Measurements from ENCODE around the gene PXMP2.

DNA sequence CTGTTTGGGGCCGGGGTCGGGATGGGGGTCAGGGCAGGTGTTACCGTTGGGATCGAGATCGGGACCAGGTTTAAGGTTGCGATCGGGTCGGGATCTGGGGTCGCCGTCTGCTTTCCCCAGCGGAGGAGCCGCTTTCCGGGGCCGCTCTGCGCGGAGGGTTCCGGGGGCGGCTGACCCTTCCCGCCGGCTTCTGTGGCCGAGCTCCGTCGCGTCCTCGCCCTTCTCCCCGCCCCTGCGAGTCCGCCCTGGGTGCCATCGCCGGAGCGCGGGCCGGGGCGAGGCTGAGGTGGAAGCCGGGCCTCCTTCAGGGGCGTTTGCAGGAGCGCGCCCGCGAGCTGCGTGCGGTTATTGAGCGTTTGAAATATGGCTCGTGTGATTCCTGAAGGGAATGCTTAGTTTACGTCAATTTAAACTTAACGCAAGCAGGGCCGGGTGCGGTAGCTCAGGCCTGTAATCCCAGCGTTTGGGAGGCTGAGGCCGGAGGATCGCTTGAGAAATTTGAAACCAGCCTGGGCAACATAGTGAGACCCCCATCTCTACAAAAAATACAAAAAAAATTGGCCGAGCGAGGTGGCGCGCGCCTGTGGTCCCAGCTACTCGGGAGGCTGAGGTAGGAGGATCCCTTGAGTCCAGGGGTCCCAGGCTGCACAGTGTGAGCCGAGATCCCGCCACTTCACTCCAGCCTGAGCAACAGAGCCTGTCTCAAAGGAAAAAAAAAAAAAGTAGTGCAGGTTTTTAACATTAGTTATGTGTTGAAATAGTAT is 23.9 kb downstream of the PXMP2 start:
- TF ChIP-seq POLR2A (IDR thresholded peaks at IDR 0.05; ENCODE audit: low read depth): no peak
- TF ChIP-seq, protein P1, sequence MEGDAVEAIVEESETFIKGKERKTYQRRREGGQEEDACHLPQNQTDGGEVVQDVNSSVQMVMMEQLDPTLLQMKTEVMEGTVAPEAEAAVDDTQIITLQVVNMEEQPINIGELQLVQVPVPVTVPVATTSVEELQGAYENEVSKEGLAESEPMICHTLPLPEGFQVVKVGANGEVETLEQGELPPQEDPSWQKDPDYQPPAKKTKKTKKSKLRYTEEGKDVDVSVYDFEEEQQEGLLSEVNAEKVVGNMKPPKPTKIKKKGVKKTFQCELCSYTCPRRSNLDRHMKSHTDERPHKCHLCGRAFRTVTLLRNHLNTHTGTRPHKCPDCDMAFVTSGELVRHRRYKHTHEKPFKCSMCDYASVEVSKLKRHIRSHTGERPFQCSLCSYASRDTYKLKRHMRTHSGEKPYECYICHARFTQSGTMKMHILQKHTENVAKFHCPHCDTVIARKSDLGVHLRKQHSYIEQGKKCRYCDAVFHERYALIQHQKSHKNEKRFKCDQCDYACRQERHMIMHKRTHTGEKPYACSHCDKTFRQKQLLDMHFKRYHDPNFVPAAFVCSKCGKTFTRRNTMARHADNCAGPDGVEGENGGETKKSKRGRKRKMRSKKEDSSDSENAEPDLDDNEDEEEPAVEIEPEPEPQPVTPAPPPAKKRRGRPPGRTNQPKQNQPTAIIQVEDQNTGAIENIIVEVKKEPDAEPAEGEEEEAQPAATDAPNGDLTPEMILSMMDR (IDR thresholded peaks at IDR 0.05): no peak

Measured in esophagus muscularis mucosa (tissue), 3 donors.